ENCODE measurements around the gene CCDC34. TPM values are rescaled to one million over a fixed set of nuclear protein-coding genes. Genes with fewer than 3 reads are reported as not detected.
"Not testable (repeated sequence)": the region's sequence is repeated elsewhere in the genome, so short reads cannot be mapped to it uniquely, and the experiment has no call there.

CCDC34 gene
- total RNA-seq, 1 donor from 2014 or later = 10.2 TPM

DNA sequence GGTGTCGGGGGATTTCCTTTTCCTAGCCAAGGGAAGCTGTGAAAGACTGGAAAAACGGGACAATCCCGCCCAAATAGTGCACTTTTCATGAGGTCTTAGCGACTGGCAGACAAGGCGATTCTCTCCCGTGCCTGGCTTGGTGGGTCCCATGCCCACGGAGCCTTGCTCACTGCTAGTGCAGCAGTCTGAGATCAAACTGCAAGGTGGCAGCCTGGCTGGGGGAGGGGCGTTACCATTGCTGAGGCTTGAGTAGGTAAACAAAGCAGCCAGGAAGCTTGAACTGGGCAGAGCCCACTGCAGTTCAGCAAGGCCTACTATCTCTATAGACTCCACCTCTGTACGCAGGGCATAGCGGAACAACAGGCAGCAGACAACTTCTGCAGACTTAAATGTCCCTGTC is 41.7 kb downstream of the CCDC34 start:
- ATAC-seq = not testable (repeated sequence)

GRCh38 chr11:27319072-27319471 is 43.9 kb downstream of the CCDC34 start:
- ATAC-seq = peak; percentile 57

- ATAC-seq = no peak
These were observed 45.3 kb downstream of the CCDC34 start for GRCh38 chr11:27317751-27318150.

DNA sequence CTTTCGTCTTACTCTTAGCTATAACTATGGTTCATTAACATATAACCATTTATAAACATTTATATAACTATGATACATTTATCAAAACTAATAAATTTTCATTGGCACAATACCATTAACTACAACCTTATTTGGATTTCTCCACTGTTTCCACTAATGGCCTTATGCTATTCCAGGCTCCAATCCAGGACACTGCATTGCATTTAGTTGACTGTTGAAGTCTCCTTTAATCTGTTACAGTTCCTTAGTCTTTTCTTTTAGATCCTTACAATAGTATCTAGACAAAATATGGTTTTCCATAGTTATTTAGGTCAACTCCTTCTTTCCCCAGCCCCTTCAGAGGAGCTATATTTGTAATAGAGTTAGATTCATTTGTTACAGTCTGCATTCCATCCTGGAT is 47.2 kb downstream of the CCDC34 start:
- no peak for ATAC-seq

DNA sequence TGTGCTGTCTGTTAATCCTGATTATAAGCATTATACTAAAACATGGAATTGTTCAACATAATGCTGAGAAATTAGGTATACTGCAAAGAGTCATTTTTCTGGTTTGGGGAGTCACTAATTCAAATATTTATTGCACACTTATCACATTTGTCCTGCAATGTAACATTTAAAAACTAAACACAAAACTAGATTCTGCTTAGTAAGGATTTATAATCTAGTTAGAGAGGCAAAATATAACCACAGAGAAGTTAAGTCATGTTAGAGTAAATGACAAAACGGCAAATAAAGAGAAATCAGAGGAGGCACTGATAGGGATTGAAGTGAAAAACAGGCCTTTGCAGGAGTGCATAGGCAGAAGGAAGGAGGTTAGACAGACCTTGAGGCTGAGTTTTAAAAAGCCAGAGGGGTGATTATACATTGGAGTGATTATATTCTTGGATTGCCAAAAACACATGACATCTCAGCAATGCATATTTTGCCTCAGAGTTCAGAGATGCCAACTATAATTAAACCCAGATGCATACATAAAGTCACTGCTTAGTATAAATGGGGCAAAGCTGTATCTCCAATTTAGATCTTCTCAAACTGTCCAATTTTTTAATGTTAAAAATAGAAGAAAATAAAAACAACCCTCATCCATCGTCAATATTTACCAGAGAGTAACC is 49.7 kb downstream of the CCDC34 start:
- ATAC-seq = no peak

- peak; percentile 72 for ATAC-seq
These were observed 50.9 kb downstream of the CCDC34 start for GRCh38 chr11:27312110-27312509.

GRCh38 chr11:27310707-27311106 is 52.3 kb downstream of the CCDC34 start:
- no peak for ATAC-seq

- ATAC-seq = no peak
These were observed 52.8 kb downstream of the CCDC34 start for GRCh38 chr11:27310182-27310581.

GRCh38 chr11:27309046-27309445 is 54.0 kb downstream of the CCDC34 start:
- no peak for ATAC-seq

- ATAC-seq = no peak
These were observed 55.8 kb downstream of the CCDC34 start for GRCh38 chr11:27307232-27307631.

DNA sequence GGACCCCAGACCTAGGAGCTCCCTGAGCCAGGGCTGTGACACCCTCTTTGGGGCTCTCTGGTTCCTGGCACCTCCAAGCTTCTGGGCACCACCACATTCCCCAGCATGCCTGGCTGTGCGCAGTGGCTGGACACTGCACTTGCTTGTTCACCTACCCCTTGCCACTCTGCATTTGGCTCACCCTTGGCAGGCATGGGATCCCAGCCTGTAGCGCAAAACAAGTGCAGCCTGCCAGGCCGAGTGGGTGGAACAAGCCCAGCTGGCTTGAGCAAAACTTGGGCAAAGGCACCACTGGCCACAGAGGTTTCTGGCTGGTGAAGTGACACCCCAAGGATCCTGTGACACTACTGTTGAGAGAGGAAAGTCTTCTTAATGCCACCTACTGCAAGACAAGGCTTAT is 57.3 kb downstream of the CCDC34 start:
- ATAC-seq = no peak

DNA sequence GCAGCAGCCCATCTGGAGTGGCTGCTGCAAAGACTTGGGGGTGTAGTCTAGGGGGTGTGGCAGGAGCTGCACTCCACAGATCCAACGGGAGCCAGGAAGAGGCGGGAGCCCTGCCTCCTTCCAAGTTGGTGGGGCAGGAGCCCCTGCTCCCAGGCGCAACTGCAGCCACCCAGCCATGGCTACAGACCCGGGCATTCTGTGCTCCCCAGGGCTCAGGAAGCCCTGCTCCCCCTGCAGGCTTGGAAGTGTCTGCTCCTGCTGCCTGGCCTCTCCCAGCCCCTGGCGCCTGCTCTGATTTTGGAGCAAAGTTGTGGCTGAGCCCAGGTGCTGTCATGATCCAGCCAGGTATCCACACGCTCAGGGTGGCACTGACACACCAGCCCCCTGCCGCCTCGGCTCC is 58.5 kb downstream of the CCDC34 start:
- no peak for ATAC-seq

DNA sequence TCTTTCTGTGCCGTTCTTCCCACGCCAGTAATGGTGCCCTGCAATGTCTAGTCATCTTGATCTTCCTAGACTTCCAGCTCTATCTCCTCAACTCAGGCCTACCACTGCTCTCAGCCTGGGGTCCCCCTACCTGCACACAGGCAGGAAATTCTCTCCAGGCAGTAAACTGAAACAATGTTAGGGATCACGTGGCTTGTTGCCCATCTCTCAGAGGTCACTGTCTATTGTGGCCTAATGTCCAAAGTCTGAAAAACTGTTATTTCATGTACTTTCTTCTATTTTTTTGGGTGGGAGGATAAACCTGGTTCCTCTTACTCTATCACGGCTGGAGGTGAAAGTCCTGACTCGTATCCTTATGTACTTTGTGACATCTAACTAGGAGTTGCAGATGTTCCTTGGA is 59.1 kb downstream of the CCDC34 start:
- ATAC-seq = no peak

DNA sequence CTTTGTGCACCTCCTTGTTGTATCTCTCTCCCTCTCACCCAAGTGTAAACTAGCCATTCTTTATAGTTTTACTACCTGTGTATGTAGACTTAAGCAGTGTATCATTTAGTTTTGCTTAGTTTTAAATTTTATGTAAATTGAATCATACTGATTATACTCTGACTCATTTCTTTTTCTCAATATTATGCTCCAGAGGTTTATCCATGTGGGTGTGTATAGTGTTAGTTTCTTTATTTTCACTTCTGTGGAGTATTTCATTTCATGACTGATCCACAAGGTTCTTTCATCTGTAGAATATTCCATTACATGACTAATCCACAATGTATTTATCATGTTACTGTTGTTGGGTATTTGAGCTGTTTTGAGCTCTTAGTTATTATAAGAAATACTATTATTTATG is 62.0 kb downstream of the CCDC34 start:
- peak; percentile 84 for ATAC-seq

- no peak for ATAC-seq
These were observed 65.4 kb downstream of the CCDC34 start for GRCh38 chr11:27297616-27298015.

DNA sequence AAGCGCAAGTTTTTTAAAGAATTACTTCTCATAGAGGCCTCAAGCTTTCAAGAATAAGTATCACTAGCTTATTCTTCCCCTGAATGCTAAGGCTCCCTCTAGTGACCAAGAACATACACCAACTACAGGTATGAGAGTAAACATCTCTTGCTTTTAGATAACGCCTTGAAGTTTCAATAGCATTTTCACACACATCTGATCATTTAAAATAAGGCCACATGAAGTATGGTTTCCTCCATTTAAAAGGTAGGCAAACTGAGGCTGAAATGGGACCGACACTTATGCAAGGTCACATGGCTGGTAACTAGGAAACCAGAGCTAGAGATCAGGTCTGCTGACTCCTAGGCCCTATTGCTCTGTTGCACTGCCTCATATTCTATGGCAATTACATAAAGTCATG is 66.5 kb downstream of the CCDC34 start:
- ATAC-seq = peak; percentile 42

GRCh38 chr11:27295928-27296327 is 67.1 kb downstream of the CCDC34 start:
- ATAC-seq = no peak

DNA sequence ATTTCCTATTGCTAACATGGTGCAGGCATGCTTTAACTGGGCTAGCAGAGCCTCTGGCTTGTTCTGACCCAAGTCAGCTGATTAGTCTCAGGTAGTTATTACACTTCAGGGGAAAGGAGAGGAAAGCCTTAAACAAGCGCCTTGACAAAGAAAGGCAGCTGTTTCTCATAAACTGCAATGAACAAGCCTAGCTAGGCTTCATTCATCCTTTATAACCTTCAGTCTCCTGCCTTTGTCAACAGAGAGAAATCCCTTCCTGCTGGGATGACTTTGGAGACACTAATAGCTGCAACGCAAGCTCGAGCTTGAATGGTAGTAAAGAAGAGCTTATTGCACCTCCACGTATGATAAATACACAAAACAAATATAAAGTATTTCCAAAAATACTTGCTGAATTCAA is 68.4 kb downstream of the CCDC34 start:
- no peak for ATAC-seq

GRCh38 chr11:27293515-27294417 is 69.2 kb downstream of the CCDC34 start:
- peak; percentile 71 for ATAC-seq

GRCh38 chr11:27292637-27293010 is 70.4 kb downstream of the CCDC34 start:
- no peak for ATAC-seq

DNA sequence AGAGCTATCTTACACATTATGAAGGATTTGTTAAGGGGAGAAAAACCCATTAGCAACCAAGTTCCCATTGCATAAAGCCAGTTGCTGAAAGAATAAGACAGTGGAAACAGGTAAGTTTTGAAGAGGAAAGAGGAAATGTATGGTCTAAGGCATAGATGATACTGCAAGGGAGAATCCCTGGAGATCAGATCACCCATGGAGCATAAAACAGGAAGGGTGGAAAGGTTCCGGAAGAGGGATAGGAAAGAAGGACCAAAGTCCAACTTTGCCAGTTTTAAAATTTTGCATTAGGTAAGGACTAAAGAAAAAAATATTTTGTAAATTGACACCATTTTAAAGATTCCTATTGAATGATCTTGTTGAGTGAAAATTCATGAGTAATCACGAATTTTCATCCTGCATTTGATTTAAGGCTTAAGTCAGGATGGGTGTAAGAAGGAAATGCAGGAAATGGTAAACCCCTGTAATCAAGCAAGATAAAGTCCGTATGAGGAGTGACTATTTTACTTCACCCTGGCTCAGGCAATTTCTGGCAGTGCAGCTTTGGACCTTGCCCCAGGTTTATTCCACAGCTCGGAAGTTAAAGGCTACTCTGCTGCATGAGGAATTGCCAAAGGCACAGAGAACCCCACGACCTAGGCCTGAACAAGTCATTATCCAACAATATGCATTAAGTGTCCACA is 70.9 kb downstream of the CCDC34 start:
- ATAC-seq = no peak

DNA sequence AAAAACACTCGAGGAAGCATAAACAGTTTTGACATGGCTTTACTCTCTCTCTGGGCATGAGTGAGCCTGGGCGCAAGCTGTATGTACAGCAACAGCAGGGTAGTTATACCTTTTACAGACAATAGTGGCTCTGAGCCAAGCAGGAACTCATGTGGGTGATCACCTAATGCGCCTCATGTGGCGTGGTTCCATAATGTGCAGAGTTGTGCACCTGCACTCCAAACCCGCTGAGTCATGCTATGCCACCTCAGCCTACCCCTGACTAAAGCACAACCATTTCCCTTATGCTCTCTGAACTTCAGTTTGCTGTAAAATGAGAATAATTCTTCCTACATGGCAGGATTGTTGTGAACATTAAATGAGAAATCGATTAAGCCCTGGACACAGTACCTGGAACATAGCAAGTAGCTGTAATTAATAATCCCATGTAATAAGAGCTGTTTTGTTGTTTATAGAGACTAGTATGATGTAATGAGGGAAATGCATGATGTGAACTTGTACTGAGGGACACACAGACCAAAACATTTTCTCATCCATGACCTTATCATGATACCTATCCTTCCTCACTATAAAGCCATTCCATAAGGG is 71.6 kb downstream of the CCDC34 start:
- peak; percentile 95 for ATAC-seq

All from esophagus mucosa (tissue), 1 donor.